HG03457 (cell line): ENCODE measurements around the gene RAPSN.
A peak's percentile ranks its signal among the peaks of the same experiment; 100 is the strongest.

Experiments
- ATAC-seq: cut with Tn5 transposase; IDR thresholded peaks from one replicate; pipeline ENCODE4 v1.9.1; 2021; ENCODE audit warnings: moderate number of reproducible peaks; ENCODE audit not compliant: unreplicated experiment

RAPSN gene

GRCh38 chr11:47409440-47410369, 39.2 kb downstream of the RAPSN start:
- no peak for ATAC-seq

- no peak for ATAC-seq
Observed at GRCh38 chr11:47408598-47409439, 40.1 kb downstream of the RAPSN start.

- peak; percentile 76 for ATAC-seq
Observed at GRCh38 chr11:47407746-47408590, 41.0 kb downstream of the RAPSN start, which contains the start of gene SLC39A13. SLC39A13 (plus strand) TSS chr11:47408590; CDS start chr11:47410095, 1,505 bp downstream.

- no peak for ATAC-seq
Observed at GRCh38 chr11:47406896-47407745, 41.8 kb downstream of the RAPSN start.

GRCh38 chr11:47403571-47403970, 45.4 kb downstream of the RAPSN start:
- ATAC-seq, result no peak

DNA sequence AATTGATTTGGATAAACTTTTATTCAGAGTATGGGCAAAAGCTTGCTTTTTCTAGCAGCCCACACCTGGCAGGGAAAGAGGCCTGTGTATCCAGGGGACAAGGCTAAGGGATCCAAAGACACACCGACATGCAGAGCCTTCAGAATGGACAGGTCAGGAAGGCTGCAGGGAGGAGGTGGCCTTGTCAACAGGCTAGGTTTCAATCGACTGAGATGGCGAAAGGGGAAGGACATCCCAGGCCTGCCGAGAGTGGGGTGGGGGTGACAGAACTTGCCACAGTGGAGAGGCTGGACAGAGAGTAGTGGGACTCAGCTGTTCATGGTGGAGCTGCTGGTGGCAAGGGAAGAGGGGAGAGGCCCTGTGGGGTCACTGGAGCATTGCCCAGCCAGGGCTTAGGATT, 45.8 kb downstream of the RAPSN start:
- no peak for ATAC-seq

GRCh38 chr11:47400768-47401279, 48.1 kb downstream of the RAPSN start:
- peak; percentile 41 for ATAC-seq

- ATAC-seq, result peak; percentile 22
Observed at GRCh38 chr11:47399860-47400767, 48.8 kb downstream of the RAPSN start.

DNA sequence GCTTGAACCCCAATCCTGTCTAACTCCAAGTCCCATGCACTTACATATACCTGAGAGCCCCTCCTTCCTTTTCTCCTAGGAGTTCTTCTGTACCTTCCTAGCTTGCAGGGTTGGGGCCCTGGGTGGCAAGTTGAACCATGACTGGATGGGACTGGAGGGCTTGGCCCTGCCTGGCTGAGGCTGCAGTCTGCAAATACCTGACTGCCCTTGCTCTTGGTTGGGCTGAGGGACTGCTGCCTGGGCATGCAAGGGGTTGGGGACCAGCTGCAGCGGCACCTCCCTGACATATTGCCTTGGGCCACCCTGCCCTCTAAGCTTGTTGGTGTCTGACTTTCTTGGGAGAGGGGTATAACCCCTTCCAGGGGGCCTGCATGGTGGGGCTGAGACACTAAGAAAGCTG, 50.4 kb downstream of the RAPSN start:
- no peak for ATAC-seq

GRCh38 chr11:47398011-47398410, 50.9 kb downstream of the RAPSN start:
- ATAC-seq, result no peak

DNA sequence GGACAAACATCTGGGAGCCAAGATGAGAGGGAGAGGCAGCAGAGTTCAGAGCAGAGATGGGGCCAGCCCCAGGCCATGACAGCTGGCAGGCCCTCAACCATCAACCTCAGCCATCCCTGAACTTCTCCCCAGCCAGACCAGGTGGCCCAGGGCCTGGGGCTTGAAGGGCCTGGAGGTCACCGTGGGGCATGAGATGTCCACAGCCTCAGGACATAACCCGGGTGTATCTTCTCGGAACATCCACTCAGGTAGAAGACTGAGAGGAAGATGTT, 53.0 kb downstream of the RAPSN start:
- ATAC-seq, result no peak

- ATAC-seq, result no peak
Observed at GRCh38 chr11:47395223-47396048, 53.5 kb downstream of the RAPSN start.

DNA sequence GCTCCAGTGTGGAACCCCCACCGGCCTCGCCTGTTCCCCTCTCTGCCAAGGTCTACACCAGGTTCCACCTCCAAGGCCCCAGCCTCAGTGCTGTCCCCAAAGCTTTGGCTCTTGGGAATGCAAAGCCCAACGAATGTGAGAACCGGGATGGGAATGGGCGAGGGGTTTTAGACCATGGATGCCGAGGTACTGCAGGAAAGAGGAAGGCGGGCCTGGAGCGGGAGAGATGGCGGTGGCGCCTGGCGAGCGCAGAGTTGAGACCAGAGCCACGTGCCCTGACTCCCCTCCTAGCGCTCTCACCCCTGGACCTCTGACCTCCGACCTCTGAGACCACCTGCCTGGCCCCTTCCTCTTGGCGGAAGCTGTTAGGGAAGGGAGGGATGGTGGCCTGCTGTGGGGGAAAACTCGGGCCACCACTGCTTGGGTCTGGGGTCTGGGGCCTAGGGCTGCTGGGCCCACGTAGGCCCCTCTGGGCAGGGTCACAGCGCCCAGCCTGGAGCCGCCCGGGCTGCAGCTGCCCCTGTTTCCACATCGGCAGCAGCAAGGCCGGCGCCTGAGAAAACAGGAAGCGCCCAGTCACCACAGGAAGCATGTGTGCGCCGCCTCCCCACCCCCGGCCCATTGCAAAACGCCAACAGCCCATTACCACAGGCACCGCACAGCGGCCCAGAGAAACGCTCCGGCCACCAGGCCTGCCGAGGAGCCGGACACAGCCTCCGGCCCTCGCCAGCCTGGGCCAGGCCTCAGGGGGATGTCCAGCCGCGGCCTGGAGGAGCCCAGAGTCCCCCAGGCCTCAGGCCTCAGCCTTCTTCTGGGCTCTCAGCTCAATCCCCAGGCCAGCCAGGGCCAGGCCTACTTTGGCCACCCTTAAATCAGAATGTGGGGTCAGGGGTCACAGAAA, 54.4 kb downstream of the RAPSN start:
- no peak for ATAC-seq

- no peak for ATAC-seq
Observed at GRCh38 chr11:47394050-47394321, 55.0 kb downstream of the RAPSN start.

GRCh38 chr11:47393163-47394049, 55.5 kb downstream of the RAPSN start:
- no peak for ATAC-seq

- ATAC-seq, result no peak
Observed at GRCh38 chr11:47392546-47393162, 56.3 kb downstream of the RAPSN start.
